HT1080 (cell line): ENCODE data around the gene TMC8. TPM values are rescaled to one million over a fixed set of nuclear protein-coding genes. Genes with fewer than 3 reads are reported as not detected.
"Not testable (repeated sequence)": the region's sequence is repeated elsewhere in the genome, so short reads cannot be mapped to it uniquely, and the experiment has no call there.

Source experiments
- DNase-seq: peaks from one replicate; pipeline ENCODE4 v3.0.0-alpha.2; 2015; ENCODE audit warnings: low read depth
- total RNA-seq: library from RNA; depleted of rRNA; stranded (reverse); fragments of >200 nt; shearing (Covaris generic); gene quantifications from 2 replicates; pipeline ENCODE4 v1.2.3, GENCODE V29; 2014

Gene TMC8
- total RNA-seq, 1 experiment from 2014 or later = 0.95 TPM

DNA sequence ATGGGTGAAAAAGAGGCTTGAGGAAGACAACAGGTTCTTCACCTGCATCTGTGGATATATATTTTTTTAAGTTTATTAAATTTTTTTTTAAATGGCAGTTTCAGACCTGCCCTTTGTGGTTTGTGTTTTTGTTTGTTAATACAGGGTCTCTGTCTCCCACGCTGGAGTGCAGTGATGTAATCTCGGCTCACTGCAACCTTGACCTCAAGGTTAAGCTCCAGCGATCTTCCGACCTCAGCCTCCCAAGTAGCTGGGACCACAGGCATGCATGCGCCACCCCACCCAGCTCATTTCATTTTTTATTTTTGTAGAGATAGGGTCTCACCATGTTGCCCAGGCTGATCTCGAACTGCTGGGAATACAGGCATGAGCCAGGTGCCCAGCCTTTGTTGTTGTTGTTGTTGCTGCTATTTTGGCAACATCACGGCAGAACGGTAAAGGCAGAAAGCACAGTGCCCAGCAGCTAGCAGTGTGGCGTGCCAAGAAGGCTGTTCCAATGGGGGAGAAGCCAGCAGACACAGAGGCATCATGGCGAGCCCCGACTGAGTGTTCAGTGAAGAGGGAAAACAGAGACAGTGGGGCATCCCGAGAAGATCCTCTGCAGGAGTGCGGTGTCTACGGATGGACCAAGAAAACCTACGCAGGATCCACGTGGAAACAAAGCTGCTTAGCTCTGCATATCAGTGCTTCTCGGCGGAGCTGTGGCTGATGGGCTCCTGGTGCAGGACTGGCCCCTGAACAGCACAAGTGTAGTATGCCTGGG lies 21.7 kb upstream of the TMC8 start:
- DNase-seq = no peak

DNA sequence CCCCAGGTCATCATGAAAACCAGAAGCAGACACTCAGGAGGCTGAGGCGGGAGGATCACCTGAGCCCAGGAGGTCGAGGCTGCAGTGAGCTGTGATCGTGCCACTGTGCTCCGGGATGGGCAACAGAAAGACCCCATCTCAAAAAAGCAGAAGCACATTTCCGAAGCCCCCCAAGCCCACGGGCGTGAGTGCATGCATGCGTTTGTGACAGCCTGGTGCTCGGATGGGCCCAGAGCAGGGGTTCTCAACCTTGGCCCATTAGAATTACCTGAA lies 21.1 kb upstream of the TMC8 start:
- no peak for DNase-seq

DNA sequence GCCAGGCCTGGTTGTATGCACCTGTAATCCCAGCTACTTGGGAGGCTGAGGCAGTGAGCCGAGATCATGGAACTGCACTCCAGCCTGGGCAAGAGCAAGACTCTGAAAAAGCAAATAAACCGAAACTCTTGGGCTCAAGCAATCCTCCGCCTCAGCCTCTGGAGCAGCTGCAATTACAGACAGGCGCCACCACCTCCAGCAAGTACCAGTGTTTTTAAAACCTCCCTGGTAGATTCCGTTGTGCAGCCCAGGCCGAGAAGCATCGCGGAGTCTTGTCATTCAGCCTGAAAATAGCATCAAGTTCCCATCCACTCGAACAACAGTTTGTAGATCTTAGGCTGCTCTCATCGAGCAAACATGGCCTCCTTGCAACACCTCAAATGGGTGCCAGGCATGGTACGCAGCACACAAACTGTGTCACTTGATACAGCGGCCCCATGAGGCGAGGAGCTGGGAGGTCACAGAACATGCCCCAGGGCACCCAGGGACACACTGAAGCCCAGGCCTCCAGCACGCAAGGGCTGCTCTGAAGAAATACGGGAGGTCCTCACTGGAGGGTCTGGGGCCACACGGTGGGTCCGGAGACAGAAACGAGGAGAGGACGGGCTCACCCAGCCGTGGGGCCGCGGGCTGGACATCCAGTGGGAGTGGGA lies 20.1 kb upstream of the TMC8 start:
- no peak for DNase-seq

DNA sequence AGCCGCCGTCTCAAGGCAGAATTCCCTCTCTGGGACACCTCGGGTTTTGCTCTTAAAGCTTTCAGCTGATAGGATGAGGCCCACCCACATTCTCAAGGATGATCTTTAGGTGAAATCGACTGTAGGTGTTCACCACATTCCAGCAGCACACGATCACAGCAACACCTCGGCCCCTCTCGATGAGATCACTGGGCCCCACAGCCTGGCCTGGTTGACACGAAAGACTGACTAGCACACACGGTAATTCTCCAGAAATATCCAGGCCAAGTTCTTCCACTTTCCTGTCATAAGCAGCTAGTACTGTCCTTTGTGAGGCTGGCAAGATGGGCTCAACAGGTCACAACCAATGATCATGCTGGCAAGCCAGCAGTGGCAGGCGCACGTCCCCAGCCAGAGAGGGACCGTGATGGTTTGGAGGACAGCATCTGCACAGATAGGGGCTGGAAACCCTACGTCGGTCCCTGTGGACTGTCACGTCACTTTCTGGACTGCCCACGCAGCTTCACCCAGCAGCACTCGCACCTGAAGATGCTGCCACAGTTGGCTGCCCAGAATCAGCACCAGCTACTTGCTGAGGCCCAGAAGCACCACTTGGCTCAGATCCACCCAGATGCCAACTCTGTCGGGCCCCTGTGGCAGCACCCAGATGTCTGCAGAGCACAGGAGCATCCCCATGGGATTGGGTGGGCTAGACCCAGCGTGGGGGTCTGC lies 19.4 kb upstream of the TMC8 start:
- no peak for DNase-seq

DNA sequence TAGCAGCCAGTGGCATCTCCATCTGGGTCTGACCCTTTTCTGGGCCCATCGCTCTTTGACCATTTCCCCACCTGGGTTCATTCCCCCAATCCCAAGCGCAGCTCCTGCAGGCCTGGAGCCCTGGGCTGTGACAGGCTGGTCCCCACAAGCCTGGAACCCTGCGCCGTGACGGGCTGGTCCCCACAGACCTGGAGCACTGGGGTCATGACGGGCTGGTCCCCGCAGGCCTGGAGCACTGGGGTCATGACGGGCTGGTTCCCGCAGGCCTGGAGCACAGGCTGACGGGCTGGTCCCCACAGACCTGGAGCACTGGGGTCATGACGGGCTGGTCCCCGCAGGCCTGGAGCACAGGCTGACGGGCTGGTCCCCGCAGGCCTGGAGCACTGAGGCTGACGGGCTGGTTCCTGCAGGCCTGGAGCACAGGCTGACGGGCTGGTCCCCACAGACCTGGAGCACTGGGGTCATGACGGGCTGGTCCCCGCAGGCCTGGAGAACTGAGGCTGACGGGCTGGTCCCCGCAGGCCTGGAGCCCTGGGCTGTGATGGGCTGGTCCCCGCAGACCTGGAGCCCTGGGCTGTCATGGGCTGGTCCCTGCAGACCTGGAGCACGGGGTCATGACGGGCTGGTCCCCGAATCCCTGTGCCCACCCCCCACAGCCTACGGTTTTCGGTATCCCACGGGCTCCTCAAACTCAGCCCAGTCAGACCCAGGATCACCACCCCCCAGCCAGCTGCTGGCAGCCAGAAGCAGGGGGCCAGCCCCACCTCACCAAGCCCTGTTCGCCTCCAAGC lies 18.6 kb upstream of the TMC8 start:
- DNase-seq = no peak

DNA sequence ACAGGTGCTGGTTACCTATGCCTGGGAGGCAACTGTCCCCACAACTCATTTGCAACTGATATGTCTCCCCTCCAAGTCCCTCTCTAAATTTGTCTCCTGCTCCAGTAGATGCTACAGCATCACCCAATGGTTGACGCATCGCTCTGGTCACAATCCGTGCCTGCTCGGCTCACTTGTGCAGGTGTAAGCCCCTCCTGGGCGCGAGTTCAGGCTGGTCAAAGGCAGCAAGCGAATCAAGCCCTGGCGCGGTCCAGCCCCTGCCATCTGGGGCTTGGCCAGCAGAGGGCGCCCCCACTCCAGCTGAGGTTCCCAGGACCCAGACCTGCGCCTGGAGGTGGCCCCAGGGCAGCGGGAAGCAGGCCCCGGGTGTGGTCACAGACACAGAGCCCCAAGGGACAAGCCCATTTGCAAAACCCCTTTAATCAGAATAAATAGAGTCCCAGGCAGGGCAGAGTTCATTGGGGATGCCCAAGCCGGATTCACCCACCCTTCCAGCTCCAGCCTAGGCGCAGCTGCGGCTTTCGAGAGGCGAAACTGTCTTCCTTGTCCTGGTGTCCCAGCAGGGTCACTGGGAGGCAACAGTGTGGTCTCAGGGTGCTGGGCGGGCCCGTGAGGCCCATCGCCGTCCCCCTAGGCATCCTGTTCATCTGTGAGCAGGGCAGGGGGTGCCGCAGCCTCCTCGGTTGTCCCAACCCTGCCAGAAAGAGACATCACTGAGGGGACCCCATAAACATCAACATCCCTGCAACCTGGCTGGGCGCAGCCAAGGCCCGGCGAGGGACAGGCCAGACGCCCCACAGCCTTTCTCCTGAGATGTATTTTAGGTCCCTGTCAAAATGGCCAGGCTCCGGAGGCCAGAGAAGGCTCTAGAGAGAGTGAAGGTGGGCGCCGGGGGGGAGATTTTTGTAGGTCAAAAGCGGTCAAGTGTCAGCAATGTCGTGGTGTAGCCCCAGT lies 17.8 kb upstream of the TMC8 start:
- DNase-seq = peak; percentile 60

DNA sequence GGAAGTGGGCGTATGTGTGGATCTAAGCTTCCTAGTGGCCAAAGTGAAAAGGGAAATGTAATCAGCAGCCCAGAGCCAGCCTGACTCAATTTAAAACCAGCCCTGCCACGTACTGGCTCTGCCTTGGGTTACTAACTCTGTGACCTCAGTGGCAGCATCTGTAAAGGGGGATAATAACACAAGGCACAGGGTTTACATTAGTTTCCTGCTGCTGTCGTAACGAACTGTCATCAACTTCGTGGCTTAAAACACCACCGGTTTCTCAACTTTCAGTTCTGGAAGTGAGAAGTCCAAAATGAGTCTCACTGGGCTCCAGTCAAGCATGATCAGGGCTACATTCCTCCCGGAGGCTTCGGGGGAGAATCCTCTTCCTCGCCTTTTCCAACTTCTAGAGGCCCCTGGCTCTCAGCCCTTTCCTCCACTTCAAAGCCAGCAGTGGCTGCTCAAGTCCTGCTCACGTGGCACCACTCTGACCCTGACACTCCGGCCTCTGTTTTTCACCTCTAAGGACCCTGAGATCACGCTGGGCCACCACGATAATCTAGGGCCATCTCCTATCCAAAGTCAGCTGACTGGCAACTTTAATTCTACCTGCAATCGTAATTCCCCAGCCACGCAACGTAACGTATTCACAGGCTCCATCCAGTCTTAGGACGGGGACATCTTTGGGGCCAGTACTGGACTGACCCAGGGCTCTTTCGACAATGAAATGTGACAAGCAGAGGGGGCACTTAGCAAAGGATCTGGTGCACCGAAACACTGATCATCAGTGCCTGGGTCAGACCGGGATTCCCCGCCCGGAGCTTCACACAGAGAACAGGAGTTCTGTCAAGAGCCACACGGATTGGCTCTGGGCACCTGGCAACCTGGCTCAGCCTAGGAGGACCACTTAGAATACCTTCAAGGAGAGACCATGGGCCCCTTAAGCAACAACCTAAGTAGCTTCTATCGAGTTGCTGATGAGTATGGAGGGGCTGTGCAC lies 16.5 kb upstream of the TMC8 start:
- peak; percentile 42 for DNase-seq

DNA sequence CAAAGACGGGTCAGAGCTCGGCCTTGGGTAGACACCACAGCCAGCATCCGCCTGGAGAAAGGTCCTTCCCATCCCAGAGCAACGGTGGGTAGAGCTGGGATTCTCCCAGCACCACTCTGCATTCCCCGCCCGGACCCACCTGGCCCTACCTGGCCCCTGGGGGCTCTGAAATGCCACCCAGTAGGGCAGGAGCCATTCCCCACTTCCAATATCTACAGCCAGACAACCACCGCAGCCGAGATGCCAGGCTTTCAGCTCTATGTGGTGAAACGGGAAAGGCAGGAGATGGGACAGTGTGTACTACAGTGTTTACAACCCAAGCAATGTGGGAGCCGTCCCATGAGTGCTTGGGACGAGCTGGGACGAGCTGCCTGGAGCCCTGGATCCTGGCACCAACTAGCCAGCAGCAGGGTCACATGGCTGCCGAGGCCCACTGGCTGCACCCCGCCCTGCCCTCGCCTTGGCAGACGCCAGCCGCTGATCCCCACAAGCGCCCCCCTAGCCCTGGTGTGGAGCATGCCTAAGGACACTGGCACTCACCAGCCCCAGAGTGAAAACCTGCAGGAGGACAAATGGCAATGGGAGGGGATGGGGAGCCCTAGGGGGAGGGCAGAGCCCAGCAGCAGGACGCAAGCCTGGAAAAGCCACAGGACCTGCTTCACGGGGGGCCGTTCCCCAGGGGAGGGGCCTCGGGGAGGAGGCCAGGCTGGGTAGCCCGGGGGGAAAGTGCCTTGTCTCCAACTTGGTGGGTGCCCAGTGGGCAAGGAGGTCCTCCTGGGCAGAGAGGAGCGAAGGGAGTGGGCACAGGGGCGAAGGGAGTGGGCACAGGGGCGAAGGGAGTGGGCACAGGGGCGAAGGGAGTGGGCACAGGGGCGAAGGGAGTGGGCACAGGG lies 15.5 kb upstream of the TMC8 start:
- no peak for DNase-seq

DNA sequence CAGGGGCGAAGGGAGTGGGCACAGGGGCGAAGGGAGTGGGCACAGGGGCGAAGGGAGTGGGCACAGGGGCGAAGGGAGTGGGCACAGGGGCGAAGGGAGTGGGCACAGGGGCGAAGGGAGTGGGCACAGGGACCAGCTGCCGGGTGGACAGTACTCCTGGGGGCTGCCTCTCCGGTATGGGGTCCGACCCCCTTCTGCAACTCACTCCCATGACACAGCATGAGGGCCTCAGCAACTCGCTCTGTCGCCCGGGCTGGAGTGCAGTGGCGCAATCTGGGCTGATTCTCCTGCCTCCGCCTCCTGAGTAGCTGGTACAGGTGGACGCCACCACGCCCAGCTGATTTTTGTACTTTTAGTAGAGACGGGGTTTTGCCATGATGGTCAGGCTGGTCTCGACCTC lies 14.8 kb upstream of the TMC8 start:
- not testable (repeated sequence) for DNase-seq

DNA sequence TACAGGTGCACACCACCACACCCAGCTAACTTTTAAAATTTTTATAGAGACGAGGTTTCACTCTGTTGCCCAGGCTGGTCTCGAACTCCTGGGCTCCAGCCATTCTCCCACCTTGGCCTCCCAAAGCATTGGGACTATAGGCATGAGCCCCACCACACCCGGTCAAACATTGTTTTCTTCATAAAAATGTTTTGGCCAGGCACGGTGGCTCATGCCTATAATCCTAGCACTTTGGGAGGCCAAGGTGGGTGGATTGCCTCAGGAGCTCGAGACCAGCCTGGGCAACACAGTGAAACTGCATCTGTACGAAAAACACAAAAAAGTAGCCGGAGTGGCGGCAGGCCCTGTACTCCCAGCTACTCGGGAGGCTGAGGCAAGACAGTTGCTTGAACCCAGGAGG lies 14.2 kb upstream of the TMC8 start:
- no peak for DNase-seq

DNA sequence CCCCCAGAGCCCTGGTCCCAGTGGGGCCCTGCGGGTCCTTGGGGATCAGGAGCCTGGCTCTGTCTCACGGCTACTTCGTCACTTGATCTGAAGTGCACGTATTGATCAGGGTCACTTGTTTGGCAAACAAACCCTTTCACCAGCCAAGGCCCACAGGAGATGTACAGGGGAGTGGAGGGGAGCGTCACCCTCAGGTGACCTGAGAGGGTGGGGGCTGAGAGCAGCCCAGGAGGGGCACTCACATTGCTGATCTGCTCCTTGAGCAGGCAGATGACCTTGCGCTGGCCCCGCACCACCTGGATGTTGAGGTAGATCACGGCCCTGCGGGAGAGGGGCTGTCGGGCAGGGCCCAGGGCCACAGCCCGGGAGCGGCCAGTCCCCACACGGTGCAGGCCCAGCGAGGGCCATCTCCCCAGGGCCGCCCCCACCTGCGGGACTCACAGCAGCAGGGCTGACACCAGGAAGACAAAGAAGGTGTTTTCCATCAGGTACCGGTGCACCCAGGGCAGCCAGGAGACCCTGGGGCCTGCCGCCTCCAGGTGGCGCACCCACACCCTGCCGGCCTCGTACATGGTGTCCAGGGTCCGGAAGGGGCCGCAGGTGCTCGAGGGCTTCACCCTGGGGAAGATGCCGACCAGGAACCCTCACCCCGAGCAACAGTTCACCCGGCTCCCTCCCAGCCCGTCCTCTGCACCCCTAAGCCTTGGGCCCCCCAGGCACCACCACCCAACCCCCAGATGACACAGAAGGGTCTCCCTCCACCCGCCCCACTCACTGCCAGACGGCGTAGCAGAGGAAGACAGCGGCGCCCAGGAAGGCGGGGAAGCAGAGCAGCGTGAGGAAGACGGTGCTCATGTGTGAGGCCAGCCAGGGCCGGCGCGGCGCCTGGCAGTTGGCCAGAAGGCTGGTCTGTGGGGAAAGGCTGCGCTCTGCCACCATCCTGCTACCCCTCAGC lies 13.3 kb upstream of the TMC8 start:
- no peak for DNase-seq

DNA sequence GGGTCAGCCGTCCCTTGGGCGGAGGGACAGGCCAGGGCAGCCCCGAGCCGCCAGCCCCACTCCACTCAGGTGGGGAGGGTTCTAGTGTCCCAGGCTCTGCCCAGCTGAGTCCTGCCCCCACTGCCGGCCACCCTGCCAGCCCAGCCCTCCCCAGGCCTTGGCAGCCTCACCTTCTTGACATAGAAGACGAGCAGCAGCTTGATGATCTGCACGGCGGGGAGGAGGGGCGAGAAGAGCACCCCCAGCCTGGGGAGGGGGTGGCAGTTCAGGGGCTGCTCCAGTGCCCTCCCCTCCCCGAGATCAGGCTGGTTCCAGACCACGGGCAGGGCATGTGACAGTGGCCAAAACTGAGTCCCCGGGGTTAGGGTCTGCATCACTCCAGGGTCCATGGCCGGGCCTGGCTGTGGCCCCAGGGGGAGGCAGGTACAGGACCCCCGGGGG lies 11.8 kb upstream of the TMC8 start:
- DNase-seq = no peak

DNA sequence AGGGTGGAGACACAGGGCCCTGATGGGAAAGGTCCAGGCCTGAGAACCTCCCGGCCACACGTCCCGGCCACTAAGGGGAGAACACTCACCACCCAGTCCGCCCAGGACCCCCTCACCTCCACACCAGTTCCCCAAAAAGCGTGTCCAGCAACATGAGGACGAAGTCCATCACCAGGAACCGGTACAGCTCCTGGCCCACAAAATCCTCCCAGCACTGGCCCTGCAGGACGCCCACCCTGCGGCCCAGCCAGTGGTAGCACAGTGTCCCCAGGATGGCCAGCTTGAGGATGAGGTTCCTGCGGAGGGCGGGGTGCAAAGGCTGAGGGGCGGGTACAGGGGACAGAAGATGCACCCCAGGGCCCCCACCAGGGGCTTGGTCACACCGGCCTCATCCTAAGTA lies 10.0 kb upstream of the TMC8 start:
- DNase-seq = no peak

DNA sequence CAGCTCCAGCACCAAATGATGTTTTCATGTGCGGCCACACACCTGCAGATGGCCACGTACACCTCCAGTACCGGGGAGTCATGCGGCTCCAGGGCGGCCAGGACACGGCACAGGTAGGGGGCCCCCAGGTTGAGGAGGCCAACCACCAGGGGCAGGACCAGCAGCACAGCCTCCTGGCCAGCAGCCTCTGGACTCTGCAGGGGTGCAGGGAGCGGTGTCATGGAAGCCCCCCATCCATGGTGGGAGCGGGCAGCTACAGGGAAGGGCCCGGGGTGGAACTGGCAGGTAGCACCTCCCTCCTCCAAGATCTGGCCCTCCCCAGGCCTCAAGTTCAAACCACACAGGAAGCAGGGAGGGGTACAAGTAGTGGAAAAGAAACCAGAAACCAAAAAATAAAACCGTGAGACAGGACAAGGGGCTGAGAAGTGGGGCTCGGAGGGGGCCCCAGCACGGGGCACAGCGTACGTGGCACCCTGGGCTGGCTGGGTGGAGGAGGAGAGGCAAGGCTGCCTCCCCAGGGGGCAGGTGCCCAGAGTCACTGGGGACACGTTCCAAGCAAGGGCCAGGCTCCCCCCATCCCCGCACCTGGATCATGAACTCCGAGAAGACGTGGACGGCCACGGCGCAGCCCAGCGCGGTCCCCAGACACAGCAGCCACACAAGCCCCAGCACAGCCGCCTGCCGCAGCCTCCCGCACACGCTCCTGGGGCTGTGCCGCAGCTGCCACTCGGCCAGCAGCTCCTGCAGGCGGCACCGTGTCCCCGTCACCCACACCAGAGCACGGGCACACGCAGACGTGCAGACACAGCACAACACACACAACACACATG lies 9.4 kb upstream of the TMC8 start:
- DNase-seq = no peak

DNA sequence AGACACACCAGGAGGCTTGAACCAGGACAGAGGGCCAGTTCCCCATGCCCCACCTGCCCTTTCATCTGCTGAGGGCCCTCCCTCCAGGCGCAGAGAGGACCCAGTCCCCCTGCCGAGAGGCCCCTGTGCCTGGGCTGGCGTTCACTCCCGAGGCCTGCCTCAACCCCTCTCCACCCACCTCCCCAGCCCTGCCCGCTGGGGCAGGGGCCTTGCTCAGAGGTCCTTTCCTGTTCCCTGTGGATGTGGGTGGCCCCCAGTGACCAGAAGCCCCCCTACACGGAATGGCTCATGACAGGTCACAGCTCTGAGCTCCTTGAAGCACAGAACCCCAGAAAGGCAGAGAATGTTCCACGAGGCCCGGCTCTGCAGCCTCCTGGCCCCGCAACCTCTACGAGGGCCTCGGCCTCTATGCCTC lies 8.8 kb upstream of the TMC8 start:
- no peak for DNase-seq

DNA sequence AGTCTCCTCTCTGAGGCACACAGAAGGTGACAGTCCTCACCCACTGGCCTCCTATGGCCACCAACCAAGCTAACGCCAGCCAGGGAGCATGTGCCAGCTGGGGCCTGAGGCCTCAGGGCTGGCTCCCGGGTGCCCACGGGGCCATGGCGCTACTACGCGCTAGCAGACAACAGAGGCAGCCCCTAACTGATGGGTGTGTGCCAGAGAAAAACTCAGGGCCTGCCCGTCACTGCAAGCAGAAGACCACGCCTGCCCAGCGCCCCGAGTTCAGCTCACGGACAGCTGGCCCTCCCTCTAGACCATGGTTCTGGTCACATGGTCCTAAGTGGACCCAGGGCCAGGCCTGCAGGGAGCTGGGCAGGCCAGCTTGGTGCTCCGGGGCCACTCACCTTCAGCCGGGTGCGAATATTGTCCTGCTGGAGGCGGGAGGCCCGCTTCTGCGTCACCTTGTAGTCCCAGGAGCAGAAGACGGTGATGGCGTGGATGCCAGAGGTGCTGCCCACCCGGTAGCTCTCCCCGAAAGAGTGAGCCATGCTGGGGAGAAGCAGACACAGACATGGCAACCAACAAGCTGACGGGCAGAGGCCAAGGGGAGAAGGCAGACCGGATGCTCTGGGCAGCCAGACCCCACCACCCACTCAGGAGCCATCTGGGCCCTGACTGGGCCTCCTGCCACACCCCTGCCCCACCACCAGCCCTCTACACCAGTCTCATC lies 8.2 kb upstream of the TMC8 start:
- no peak for DNase-seq
